HG02798 (cell line): ENCODE results near the gene SLC38A9.

ENCODE experiments used
- ATAC-seq: cut with Tn5 transposase; IDR thresholded peaks from one replicate; pipeline ENCODE4 v1.9.1; 2021; ENCODE audit warnings: mild to moderate bottlenecking; ENCODE audit not compliant: unreplicated experiment, poor library complexity

SLC38A9 gene

GRCh38 chr5:55592388-55593114, 119.6 kb downstream of the SLC38A9 start:
- no peak for ATAC-seq

GRCh38 chr5:55591686-55592085, 120.4 kb downstream of the SLC38A9 start:
- no peak for ATAC-seq

GRCh38 chr5:55585206-55585610, 126.9 kb downstream of the SLC38A9 start:
- ATAC-seq, result no peak

GRCh38 chr5:55584398-55585205, 127.5 kb downstream of the SLC38A9 start:
- ATAC-seq, result no peak

GRCh38 chr5:55583578-55583977, 128.5 kb downstream of the SLC38A9 start:
- ATAC-seq, result no peak

- ATAC-seq, result no peak
These were observed 129.9 kb downstream of the SLC38A9 start for GRCh38 chr5:55582256-55582655.

GRCh38 chr5:55580042-55580441, 132.1 kb downstream of the SLC38A9 start:
- no peak for ATAC-seq

GRCh38 chr5:55578771-55579170, 133.4 kb downstream of the SLC38A9 start:
- no peak for ATAC-seq

- no peak for ATAC-seq
These were observed 134.6 kb downstream of the SLC38A9 start for GRCh38 chr5:55577353-55578060.

- ATAC-seq, result no peak
These were observed 135.5 kb downstream of the SLC38A9 start for GRCh38 chr5:55576661-55577060.
